Right forelimb (tissue), 1 donor: ENCODE measurements around the gene MRFAP1L1.
A peak's percentile ranks its signal among the peaks of the same experiment; 100 is the strongest.
"Not testable (repeated sequence)": the region's sequence is repeated elsewhere in the genome, so short reads cannot be mapped to it uniquely, and the experiment has no call there.

Experiments
- DNase-seq: peaks from one replicate; pipeline ENCODE4 v3.0.0-alpha.2; 2018

Gene MRFAP1L1

DNA sequence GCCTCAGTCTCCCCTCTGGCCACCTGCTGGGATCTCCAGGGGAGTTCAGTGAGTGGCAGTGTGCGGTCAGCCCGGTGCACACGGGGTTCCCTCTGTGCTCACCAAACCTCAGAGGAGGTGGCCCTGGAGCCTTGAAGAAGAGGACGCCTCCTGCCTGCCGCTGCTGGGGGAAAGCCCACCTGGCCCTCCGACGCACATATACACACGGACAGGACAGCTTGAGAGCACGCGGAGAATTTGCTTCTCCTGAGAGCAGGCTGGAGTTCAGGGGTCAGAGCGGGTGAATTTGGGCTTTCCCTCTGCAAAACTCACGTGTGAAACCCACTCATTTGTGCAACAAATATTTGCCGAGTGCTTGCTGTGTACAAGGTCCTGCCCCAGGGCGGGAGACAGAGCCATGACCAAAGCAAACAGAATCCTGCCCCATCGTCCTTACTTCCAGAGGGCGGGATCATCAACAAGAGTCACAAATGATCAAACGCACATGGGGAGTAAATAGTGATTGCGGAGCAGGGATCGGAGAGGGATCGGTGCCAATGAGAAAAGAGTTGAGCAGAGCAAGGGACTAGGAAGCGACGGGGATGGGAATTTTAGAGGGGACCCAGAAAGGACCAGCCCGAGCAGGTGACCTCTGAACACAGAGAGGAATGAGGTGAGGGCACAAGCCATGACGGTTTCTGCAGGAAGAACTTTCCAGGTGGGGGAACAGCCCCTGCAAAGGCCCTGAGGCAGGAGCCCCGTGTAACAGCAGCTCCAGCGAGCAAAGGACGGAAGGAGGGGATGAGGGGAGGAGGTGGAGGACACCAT, 23.9 kb upstream of the MRFAP1L1 start:
- DNase-seq = no peak

DNA sequence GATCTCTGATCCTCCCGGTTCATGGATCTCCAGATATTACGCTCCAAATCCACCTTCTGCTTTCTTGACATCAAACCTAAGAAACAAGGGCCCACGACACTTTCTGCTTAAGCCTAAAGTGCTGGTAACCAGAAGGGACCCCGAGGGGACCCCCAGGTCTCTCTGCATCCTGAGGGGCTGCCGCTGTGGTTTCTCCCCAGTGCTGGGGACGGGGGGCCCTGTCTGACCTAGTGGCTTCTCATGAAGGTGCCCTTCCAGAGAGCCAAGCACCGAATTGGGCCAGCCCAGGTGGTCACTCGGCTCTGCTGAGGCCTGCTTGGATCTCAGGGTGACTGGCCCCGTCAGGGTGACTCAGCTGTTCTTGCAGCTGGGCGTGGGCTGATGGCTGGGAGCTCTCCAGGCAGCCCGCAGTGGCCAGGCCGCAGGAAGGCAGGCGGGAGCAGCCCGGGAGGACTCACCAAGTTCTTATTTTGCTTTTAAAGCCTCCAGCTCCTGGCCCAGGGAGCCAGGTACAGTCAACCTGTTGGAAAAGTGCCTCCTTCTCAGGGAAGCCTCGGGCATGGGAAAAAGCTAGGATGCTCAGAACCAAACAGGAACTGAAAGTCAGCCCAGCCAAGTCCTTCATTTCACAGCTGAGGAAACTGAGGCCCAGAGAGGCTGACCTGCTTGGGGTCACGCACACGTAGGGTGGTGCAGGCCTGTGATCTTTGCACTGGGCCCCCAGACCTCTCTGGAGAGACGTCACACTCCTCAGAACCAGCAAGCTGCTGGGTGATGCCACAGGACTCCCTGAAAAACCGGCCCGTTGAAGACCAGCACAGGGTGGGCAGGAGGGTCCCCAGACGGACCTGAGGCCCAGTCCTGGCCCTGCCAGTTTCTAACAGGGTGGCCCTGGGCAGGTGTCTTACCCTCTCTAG, 23.0 kb upstream of the MRFAP1L1 start:
- DNase-seq = no peak

- no peak for DNase-seq
Observed at GRCh38 chr4:6731780-6732179, 22.1 kb upstream of the MRFAP1L1 start.

GRCh38 chr4:6731318-6731675, 21.6 kb upstream of the MRFAP1L1 start:
- DNase-seq = no peak

GRCh38 chr4:6730603-6731317, 21.1 kb upstream of the MRFAP1L1 start:
- DNase-seq = no peak

DNA sequence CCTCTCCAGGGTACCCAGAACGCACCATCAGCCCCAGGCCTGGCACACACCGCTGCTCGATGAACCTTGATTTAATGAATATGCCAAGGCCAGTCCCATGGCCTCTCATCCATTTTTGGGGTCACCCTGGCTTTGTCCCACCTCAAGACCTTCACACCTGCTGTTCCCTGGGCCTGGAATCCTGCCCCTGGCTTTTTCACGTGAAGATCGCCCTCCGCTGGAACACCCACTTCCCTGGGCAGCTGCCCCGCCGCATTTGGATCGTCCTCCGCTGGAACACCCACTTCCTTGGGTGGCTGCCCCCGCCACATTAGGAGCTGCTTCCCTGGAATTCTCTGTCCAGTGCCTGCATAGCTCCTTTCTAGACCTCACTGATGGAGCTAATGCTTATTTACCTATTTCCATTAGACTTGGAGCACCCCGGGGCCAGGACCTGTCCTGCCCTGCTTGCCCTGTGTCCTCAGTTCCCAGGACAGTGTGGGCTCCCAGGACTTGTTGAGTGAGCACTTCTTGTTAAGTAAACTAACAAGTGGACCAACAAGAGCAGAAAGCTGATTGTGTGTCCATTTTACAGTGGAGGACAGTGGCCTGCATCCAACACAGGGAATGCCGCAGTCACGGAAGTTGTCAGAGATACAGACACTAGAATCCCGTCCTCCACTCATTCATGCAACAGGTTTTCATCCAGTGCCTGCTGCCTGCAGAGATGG, 18.8 kb upstream of the MRFAP1L1 start:
- DNase-seq = no peak

DNA sequence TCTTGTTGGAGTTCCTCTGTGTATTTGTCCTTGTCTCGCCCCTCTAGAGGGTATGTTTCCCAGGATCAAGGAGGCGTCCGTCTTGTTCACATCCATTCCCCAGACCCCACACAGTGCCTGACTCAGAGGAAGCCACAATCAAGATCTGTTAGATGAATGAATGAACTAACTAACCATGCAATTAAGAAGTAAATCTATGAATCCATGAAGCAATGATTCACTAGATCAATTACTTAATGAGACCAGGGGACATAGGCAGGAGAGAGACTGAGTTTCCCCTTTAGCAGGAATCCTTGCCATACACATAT, 18.2 kb upstream of the MRFAP1L1 start:
- DNase-seq = no peak

- DNase-seq = peak; percentile 77
Observed at GRCh38 chr4:6727081-6727942, 17.6 kb upstream of the MRFAP1L1 start.

DNA sequence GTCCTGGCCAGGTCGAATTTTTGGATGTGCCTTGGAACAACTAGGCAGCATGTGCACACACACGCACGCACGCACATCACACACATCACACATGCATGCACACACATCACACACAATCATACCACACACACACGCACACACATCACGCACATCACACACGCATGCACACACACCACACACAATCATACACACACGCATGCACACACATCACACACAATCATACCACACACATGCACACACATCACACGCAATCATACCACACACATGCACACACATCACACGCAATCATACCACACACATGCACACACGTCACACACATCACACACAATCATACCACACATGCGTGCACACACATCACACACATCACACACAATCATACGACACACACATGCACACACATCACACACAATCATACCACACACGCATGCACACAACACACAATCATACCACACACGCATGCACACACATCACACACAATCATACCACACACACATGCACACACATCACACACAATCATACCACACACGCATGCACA, 15.8 kb upstream of the MRFAP1L1 start:
- not testable (repeated sequence) for DNase-seq

GRCh38 chr4:6724421-6725111, 14.9 kb upstream of the MRFAP1L1 start:
- DNase-seq = no peak

GRCh38 chr4:6723851-6724250, 14.2 kb upstream of the MRFAP1L1 start:
- DNase-seq = no peak

GRCh38 chr4:6722891-6723290, 13.2 kb upstream of the MRFAP1L1 start:
- DNase-seq = no peak

DNA sequence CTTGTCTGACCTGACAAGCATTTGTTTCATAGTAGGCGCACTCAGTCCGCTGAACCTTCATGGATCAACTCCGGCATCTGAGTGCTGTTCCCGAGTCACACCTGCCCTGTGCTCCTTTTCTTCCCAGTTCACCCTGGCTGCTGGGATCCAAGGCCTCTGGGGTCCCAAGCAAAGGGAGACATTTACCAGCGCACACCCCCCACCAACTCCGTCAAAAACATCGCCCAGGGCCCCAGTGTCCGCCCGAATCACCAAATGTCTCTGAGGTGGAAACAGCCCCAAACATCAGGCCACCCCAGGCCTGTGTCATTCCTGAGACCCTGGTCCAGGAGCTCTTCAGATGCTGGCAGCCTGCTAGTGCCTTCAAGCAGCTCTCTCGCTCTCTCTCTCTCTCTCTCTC, 11.5 kb upstream of the MRFAP1L1 start:
- DNase-seq = no peak

DNA sequence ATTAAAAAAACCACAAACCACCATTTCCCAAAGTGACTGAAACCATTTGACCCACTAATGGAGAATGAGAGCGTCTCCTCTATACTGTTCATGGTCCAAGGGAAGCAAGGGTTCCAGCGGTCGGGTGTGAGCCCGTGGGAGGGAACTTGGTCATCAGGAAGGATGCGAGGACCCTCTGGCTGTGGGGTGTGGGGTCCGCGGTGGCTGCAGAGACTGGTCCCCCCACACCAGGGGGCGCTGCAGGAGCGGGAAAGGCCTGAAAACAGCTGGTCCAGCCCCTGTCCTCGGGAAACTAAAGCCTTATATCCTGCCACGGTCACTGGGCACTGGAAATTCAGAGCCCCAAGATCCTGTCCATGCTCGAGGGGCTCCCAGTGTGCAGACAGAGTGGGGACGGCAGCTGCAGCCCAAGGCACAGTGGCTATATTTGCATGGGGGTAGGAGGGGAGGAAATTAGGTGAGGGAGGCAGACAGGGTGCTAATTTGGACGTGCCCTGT, 10.6 kb upstream of the MRFAP1L1 start:
- DNase-seq = peak; percentile 92

- no peak for DNase-seq
Observed at GRCh38 chr4:6719611-6720179, 10.0 kb upstream of the MRFAP1L1 start.

GRCh38 chr4:6718932-6719610, 9.4 kb upstream of the MRFAP1L1 start:
- DNase-seq = no peak

DNA sequence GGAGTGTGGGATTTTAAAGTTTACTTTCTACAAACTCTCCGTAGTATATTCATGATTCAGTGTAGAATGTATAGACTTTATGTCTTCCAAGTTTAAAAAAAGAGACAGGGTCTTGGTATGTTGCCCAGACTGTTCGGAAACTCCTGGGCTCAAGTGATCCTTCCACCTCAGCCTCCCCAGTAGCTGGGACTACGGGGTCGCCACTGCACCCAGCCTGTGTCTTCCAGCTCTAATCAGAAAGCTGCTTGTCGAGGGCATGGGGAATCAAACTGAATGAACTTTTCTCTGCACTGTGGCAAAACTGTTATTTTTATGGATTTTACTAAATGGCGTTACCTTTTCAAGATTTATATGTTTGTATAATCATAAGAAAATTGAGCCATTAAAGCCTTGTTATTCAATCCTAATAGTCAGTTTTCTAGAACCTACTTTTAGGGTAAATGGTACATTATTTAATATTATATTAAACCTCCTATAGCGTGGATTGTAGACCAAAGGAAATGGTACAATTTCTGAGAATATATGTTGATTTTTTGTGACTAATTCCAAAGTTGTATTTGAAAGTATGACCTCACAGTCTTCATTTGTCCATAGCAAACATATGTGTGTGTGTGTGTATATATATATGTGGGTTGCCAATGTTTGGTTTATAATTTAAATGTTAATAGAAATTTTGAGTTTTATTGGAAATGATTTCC, 7.4 kb upstream of the MRFAP1L1 start:
- no peak for DNase-seq

GRCh38 chr4:6716018-6716911, 6.6 kb upstream of the MRFAP1L1 start, which contains the start of gene BLOC1S4:
Gene BLOC1S4 (plus strand): TSS chr4:6716174. CDS start chr4:6716210, 36 bp downstream.
- peak; percentile 95 for DNase-seq
